Prostate gland (tissue), 2 donors: ENCODE measurements around the gene LURAP1L. TPM values are rescaled to one million over a fixed set of nuclear protein-coding genes. Genes with fewer than 3 reads are reported as not detected.

ENCODE experiments used
- DNase-seq: peaks from one replicate; pipeline ENCODE4 v3.0.0-alpha.2; 2019; ENCODE audit warnings: low spot score
- H3K27ac ChIP-seq, 2 donors: fragments of 200-600 bp; sonication (generic); 2 replicates each; pipeline ENCODE4 v1.5.1; 2017 to 2019
- H3K27me3 ChIP-seq: fragments of 200-600 bp; sonication (generic); replicated peaks from 2 replicates; pipeline ENCODE4 v1.5.1; 2019; ENCODE audit not compliant: insufficient read depth
- H3K36me3 ChIP-seq, 2 donors: fragments of 200-600 bp; sonication (generic); 1 replicate in 1 of 2; 2 replicates in 1 of 2; pipeline versions ENCODE4 v1.5.1 to v1.8.1; 2017 to 2019
- H3K4me1 ChIP-seq: fragments of 200-600 bp; sonication (generic); replicated peaks from 2 replicates; pipeline ENCODE4 v1.5.1; 2019
- H3K4me3 ChIP-seq, 2 donors: fragments of 200-600 bp; sonication (generic); 2 replicates each; pipeline ENCODE4 v1.5.1; 2017 to 2019
- H3K9me3 ChIP-seq: fragments of 200-600 bp; sonication (generic); 2 replicates; pipeline ENCODE4 v1.5.1; 2017
- CTCF ChIP-seq, 4 experiments: fragments of 200-600 bp in 2 of 4; fragments of 450-650 bp in 2 of 4; sonication (generic) in 2 of 4; IDR thresholded peaks; 1 replicate in 3 of 4; 2 replicates in 1 of 4; pipeline ENCODE4 v1.5.1; 2016 to 2019; ENCODE audit warnings: antibody characterized with exemption in 4 of 4, mild to moderate bottlenecking in 2 of 4, moderate library complexity in 2 of 4
- POLR2A ChIP-seq: fragments of 450-650 bp; IDR thresholded peaks from one replicate; pipeline ENCODE4 v1.6.1; 2016; ENCODE audit warnings: antibody characterized with exemption, mild to moderate bottlenecking
- POLR2AphosphoS5 ChIP-seq: sonication (generic); formaldehyde crosslinking; IDR thresholded peaks from one replicate; pipeline ENCODE4 v1.6.1; 2017; ENCODE audit warnings: antibody characterized with exemption
- WGBS: methylation state at CpG from one replicate; pipeline ENCODE4 v1.1.5; 2018; 5-methylcytosine and 5-hydroxymethylcytosine counted together
- intact Hi-C: fragments of 100-400 bp; cut with DNase I; formaldehyde crosslinking; loops from one replicate; pipeline ENCODE4 v1.14.2; 2022
- total RNA-seq, 2 donors: library from RNA; depleted of rRNA; stranded (reverse); fragments of >200 nt; gene quantifications; one replicate each; pipeline ENCODE4 v1.1.0, GENCODE V29; 2016

The LURAP1L gene
- total RNA-seq, 2 donors from 2014 or later, result 2.7 to 8.8 TPM

GRCh38 chr9:12778389-12778788 lies 3.6 kb downstream of the LURAP1L start:
- H3K4me1 ChIP-seq, result no peaks in the 10 kb centered on the region

GRCh38 chr9:12781226-12781733 lies 6.5 kb downstream of the LURAP1L start:
- intact Hi-C loops, result no loop called here
- no peak for TF ChIP-seq POLR2A
- TF ChIP-seq POLR2AphosphoS5, result no peak
- TF ChIP-seq CTCF (IDR thresholded peaks at IDR 0.05), result no peak
- no peaks in the 10 kb centered on the region for H3K36me3 ChIP-seq
- no peaks in the 10 kb centered on the region for H3K9me3 ChIP-seq
- H3K27me3 ChIP-seq, result no peaks in the 10 kb centered on the region
- WGBS, result 81% methylated on average over 9 of the region's 9 CpGs
- H3K27ac ChIP-seq, result no peak overlapping the region
- no peak overlapping the region for H3K4me3 ChIP-seq
- DNase-seq, result no peak
- H3K4me1 ChIP-seq, result no peaks in the 10 kb centered on the region

More at GRCh38 chr9:12778389-12778788, 3.6 kb downstream of the LURAP1L start:
- DNase-seq, result no peak
- intact Hi-C loops, result loop anchor here (5.0 to 10.0 kb wide), 3 partner anchors 34 to 104 kb away; no protein-coding TSS in a partner anchor
- no peaks in the 10 kb centered on the region for H3K9me3 ChIP-seq
- 93% methylated on average over 3 of the region's 3 CpGs for WGBS
- H3K4me3 ChIP-seq, result no peak overlapping the region
- no peaks in the 10 kb centered on the region for H3K36me3 ChIP-seq
- TF ChIP-seq POLR2AphosphoS5 (no peak), CTCF (IDR thresholded peaks at IDR 0.05) (no peak), POLR2A (no peak)
- no peaks in the 10 kb centered on the region for H3K27me3 ChIP-seq
- no peak overlapping the region for H3K27ac ChIP-seq

- H3K4me3 ChIP-seq, result no peak overlapping the region
- H3K27ac ChIP-seq, result no peak overlapping the region
- DNase-seq, result no peak
- no peaks in the 10 kb centered on the region for H3K36me3 ChIP-seq
- H3K27me3 ChIP-seq, result no peaks in the 10 kb centered on the region
- intact Hi-C loops, result no loop called here
- H3K9me3 ChIP-seq, result no peaks in the 10 kb centered on the region
- TF ChIP-seq POLR2A, result no peak
- no peak for TF ChIP-seq POLR2AphosphoS5
- TF ChIP-seq CTCF (IDR thresholded peaks at IDR 0.05), result no peak
- 88% methylated on average over 1 of the region's 1 CpG for WGBS
- no peaks in the 10 kb centered on the region for H3K4me1 ChIP-seq
Observed at GRCh38 chr9:12783767-12784460, 9.1 kb downstream of the LURAP1L start.

- Histone ChIP-seq H3K4me1 (no peaks in the 10 kb centered on the region), H3K9me3 (no peaks in the 10 kb centered on the region)
Observed at GRCh38 chr9:12784461-12785259, 9.8 kb downstream of the LURAP1L start.

More at GRCh38 chr9:12784461-12785259, 9.8 kb downstream of the LURAP1L start:
- intact Hi-C loops, result no loop called here
- no peak for DNase-seq
- H3K4me3 ChIP-seq, result no peak overlapping the region
- H3K36me3 ChIP-seq, result no peaks in the 10 kb centered on the region
- H3K27ac ChIP-seq, result no peak overlapping the region
- TF ChIP-seq CTCF (IDR thresholded peaks at IDR 0.05) (no peak), POLR2AphosphoS5 (no peak), POLR2A (no peak)
- H3K27me3 ChIP-seq, result no peaks in the 10 kb centered on the region
- 58% methylated on average over 6 of the region's 6 CpGs for WGBS
